ENCODE measurements around the gene KRT72.

The KRT72 gene

DNA sequence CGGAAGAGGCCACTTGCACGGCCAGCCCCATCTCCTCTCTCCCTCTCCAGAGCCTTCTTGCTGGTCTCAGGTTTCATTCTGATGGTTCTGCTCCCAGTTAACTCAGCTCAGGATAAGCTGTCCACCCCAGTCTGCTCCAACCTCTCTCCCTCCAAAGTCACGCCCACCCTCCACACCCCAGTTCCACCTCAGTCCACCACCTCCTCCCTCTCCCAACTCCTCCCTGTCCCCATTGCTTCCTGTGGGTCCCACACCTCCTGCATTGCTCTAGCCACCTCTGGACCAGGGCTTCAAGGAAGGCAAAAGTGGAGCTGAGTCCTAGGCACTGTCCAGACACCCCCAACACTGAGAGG lies 61.5 kb downstream of the KRT72 start:
- in situ Hi-C loops (cut with HindIII; ENCODE audit: low pct_unique_long_range_greater_than_20kb, low sequenced_read_pairs), result no loop called here
- no peak for TF ChIP-seq JUND (IDR thresholded peaks at IDR 0.05; ENCODE audit: low read depth)
- no peak for DNase-seq (ENCODE audit: low read depth in 1 of 2, low spot score in 1 of 2)

DNA sequence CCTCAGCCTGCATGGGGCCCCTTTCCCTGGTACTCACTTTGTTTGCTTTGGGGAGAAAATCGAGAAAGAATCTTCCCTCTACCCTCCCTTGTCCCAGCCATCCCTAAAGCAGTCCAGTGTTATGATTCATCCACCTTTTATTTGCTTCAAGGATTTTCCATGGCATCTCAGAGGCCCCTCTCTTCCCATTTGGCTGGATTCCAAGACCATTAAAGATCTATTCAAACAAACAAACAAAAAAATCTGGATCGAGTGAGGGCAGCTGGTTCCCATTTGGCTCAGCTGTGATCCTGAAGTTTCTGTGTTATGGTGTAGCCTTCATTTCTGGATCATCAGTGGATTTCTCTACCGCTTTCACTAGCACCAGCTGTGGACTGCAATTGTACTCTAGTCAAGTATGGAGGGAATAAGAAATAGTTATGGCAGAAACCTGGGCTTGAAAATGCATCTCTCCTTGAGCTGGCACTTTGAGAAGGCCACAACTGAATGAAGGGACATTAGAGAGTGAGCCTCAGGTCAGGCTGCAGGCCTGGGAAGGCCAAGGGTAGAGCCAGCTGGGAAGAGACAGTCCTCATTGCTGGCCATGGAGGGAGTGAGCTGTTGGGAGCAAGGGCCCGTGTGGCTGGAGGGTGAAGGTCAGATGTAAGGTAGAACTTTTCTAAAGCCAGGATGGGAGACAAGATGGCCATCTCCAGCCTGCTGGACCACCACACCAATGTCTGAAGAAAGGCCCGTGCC lies 62.0 kb downstream of the KRT72 start:
- in situ Hi-C loops (cut with HindIII; ENCODE audit: low pct_unique_long_range_greater_than_20kb, low sequenced_read_pairs), result no loop called here
- DNase-seq (ENCODE audit: low read depth in 1 of 2, low spot score in 1 of 2), result peak in 1 of 2 experiments; percentile 18
- no peak for TF ChIP-seq JUND (IDR thresholded peaks at IDR 0.05; ENCODE audit: low read depth)

DNA sequence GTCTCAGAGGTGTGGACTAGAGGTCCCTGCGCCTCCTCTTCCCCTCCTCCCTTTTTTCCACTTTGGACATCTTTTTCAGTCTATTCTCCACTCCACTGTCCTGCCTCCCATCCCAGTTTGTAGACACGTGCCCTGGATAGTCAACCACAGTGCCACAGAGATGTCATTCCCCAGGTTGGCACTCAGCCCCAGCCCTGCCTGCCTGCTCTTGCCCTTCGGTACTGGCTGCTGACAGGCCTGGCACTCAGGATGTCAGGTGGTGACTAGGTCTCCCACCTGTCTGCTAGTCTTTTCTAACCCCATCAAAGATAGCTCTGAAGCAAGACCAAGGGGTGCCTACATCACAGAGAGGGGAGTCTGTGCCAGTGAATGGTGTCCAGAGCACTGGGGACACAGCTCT lies 64.2 kb downstream of the KRT72 start:
- no peak for TF ChIP-seq JUND (IDR thresholded peaks at IDR 0.05; ENCODE audit: low read depth)
- no peak for DNase-seq (ENCODE audit: low read depth in 1 of 2, low spot score in 1 of 2)
- in situ Hi-C loops (cut with HindIII; ENCODE audit: low pct_unique_long_range_greater_than_20kb, low sequenced_read_pairs), result no loop called here

Data from T47D (cell line).